ENCODE measurements around the gene NEB. TPM values are rescaled to one million over a fixed set of nuclear protein-coding genes. Genes with fewer than 3 reads are reported as not detected.

The NEB gene
- total and polyA plus RNA-seq, 2 of the 13 experiments (the other 11 are each of a cell fraction or from before 2014, with no cell fraction given): 0.21 to 0.24 TPM

GRCh38 chr2:151673016-151673415, 61.3 kb downstream of the NEB start:
- no peak for DNase-seq (ENCODE audit: low spot score)
- BruUV-seq (replicated peaks): no TSS peak
- H3K4me2 ChIP-seq (ENCODE audit: low read depth, low read length): no peak overlapping the region
- no peaks in the 10 kb centered on the region for H3K9me3 ChIP-seq (ENCODE audit: low read length)
- 8% methylated on average over 2 of the region's 2 CpGs for whole genome bisulfite sequencing (ENCODE audit: low lambda C conversion rate)
- H3K4me3 ChIP-seq (replicated peaks in 1 of 3; ENCODE audit: insufficient read depth in 1 of 3, low read depth in 2 of 3, low read length in 3 of 3): no peak overlapping the region
- no peak for FAIRE-seq
- H3K79me2 ChIP-seq (ENCODE audit: insufficient read depth, low read length): no peaks in the 10 kb centered on the region
- POLR2A ChIA-PET: no interaction called here
- no peak for ATAC-seq
- no peak overlapping the region for H3K27ac ChIP-seq (ENCODE audit: extremely low read length, insufficient read depth, low read length)
- CTCF ChIA-PET (ENCODE audit: low intra/inter-chr PET ratio, low total read pairs): no interaction called here
- no peaks in the 10 kb centered on the region for H3K4me1 ChIP-seq (ENCODE audit: insufficient read depth, low read length)
- no peak overlapping the region for H3K9ac ChIP-seq (ENCODE audit: insufficient read depth, low read depth, low read length)
- no peaks in the 10 kb centered on the region for H4K20me1 ChIP-seq (ENCODE audit: insufficient read depth, low read length)
- peaks cover 0 to 5% of the 10 kb centered on the region in 2 experiments; a peak in 1 of 5 replicates for H3K27me3 ChIP-seq (ENCODE audit: control insufficient read depth in 1 of 2, insufficient read depth in 2 of 2, low read length in 2 of 2)
- H2AFZ ChIP-seq (ENCODE audit: low read length): no peak overlapping the region
- H3K36me3 ChIP-seq (replicated peaks in 1 of 2; ENCODE audit: control insufficient read depth in 1 of 2, insufficient read depth in 2 of 2, low read length in 2 of 2): no peaks in the 10 kb centered on the region
- intact Hi-C loops (cut with micrococcal nuclease; ENCODE audit: unreplicated experiment) (no loop called here), in situ Hi-C loops (cut with HindIII; ENCODE audit: extremely low pct_ligation_motif_present, low pct_unique_long_range_greater_than_20kb) (no loop called here)
- TF ChIP-seq CENPX (CRISPR knock-in tag; IDR thresholded peaks at IDR 0.05) (no peak), ZNF552 (CRISPR knock-in tag; IDR thresholded peaks at IDR 0.05; ENCODE audit: borderline replicate concordance) (no peak), ZC3H13 (CRISPR knock-in tag; IDR thresholded peaks at IDR 0.05) (no peak), ZNF670 (CRISPR knock-in tag; IDR thresholded peaks at IDR 0.05; ENCODE audit: borderline replicate concordance) (no peak), NFATC3 (CRISPR knock-in tag; IDR thresholded peaks at IDR 0.05) (no peak), ZSCAN25 (CRISPR knock-in tag; IDR thresholded peaks at IDR 0.05) (no peak), BRF2 (CRISPR knock-in tag; IDR thresholded peaks at IDR 0.05) (no peak), ZNF468 (CRISPR knock-in tag; IDR thresholded peaks at IDR 0.05) (no peak), PRDM4 (CRISPR knock-in tag; IDR thresholded peaks at IDR 0.05; ENCODE audit: borderline replicate concordance) (no peak), SIN3A (IDR thresholded peaks at IDR 0.05; ENCODE audit: borderline replicate concordance, low read depth, low read length) (no peak), ZNF660 (CRISPR knock-in tag; IDR thresholded peaks at IDR 0.05; ENCODE audit: borderline replicate concordance, low read depth) (no peak), ZNF737 (CRISPR knock-in tag; IDR thresholded peaks at IDR 0.05; ENCODE audit: borderline replicate concordance) (no peak), CC2D1A (CRISPR knock-in tag; IDR thresholded peaks at IDR 0.05) (no peak), POLR2AphosphoS2 (IDR thresholded peaks at IDR 0.05; ENCODE audit: low read depth, low read length) (no peak), ZNF777 (CRISPR knock-in tag; IDR thresholded peaks at IDR 0.05) (no peak), XRCC5 (optimal IDR thresholded peaks at IDR 0.05; ENCODE audit: low read length) (no peak), ZNF615 (CRISPR knock-in tag; IDR thresholded peaks at IDR 0.05; ENCODE audit: borderline replicate concordance) (no peak), ZNF740 (CRISPR knock-in tag; IDR thresholded peaks at IDR 0.05) (no peak)
